Mesodermal cell (in vitro differentiated cells): ENCODE results near the gene UBE2D1.

Source experiments
- H3K27ac ChIP-seq: 2 replicates; pipeline ENCODE4 v1.7.0; 2013; ENCODE audit warnings: mild to moderate bottlenecking, low read depth, low read length, moderate library complexity; ENCODE audit not compliant: severe bottlenecking
- H3K36me3 ChIP-seq: 2 replicates; pipeline ENCODE4 v1.7.1; 2013; ENCODE audit warnings: mild to moderate bottlenecking, low read length, moderate library complexity; ENCODE audit not compliant: control insufficient read depth, insufficient read depth
- H3K4me1 ChIP-seq: one replicate; pipeline ENCODE4 v1.7.1; 2013; ENCODE audit warnings: mild to moderate bottlenecking, low read length; ENCODE audit not compliant: insufficient read depth, control insufficient read depth, poor library complexity, severe bottlenecking
- H3K4me3 ChIP-seq: 2 replicates; pipeline ENCODE4 v1.7.0; 2013; ENCODE audit warnings: low read length, control low read depth, mild to moderate bottlenecking; ENCODE audit not compliant: insufficient read depth, poor library complexity, severe bottlenecking; ENCODE audit errors: extremely low read depth
- H3K9me3 ChIP-seq: 2 replicates; pipeline ENCODE4 v1.7.1; 2013; ENCODE audit warnings: mild to moderate bottlenecking, low read length, moderate library complexity; ENCODE audit not compliant: control insufficient read depth
- WGBS, 2 experiments: methylation state at CpG; one replicate each; pipeline ENCODE4 v1.1.5; 2013; ENCODE audit warnings: missing lambda C conversion rate in 2 of 2; ENCODE audit not compliant: insufficient coverage in 2 of 2; 5-methylcytosine and 5-hydroxymethylcytosine counted together

Gene UBE2D1

DNA sequence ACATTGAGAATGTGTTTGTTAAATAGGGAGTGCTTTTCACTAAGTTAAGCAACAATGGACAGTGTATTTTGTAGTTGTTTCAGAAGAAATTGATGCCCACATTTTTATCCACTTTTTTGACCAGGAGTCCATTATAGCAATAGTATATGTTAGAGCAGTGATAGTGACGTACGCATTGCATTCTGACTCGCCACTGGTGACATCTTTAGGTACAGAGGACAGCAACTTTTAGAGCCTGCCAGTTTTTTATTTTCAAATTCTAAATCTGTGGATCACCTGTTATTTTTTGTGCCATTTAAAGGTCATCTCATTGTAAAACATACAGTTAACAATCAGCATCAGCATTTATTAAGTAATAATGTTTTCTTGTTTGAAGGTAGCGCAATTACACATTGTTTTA is 1.4 kb downstream of the UBE2D1 start:
- Histone ChIP-seq H3K27ac (no peak overlapping the region), H3K9me3 (no peaks in the 10 kb centered on the region), H3K4me1 (no peaks in the 10 kb centered on the region), H3K36me3 (peaks cover 3% of the 10 kb centered on the region), H3K4me3 (peak overlapping the region; percentile 79)
- WGBS, 2 experiments, result 80 to 100% methylated on average over 1 to 3 of the region's 4 CpGs

- peaks cover 6% of the 10 kb centered on the region for H3K36me3 ChIP-seq
- H3K4me3 ChIP-seq, result no peak overlapping the region
- no peak overlapping the region for H3K27ac ChIP-seq
- no peaks in the 10 kb centered on the region for H3K4me1 ChIP-seq
- no CpG with 5 or more reads among the region's 4 CpGs for WGBS, 2 experiments
- H3K9me3 ChIP-seq, result no peaks in the 10 kb centered on the region
Measured at GRCh38 chr10:58341422-58341821, 6.6 kb downstream of the UBE2D1 start.

DNA sequence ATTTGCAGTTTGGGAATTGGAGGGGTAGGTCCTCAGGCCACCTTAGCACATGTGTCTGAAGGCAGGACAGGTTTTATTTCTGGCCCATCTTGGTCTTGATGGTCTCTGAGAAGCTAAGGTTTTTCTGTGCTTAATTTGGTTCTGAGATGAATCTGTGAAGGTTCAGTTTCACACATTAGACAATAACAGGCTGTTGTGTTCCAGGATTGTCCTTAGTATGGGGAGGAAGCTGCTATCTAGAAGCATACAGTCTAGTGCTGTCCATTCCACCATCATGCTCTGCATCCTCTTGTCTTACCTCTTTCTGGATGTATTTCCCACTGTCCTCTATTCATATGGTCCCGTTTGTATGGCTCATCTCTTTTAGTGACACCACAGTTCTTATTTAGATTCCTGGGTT is 7.1 kb downstream of the UBE2D1 start:
- Histone ChIP-seq H3K4me1 (no peaks in the 10 kb centered on the region), H3K4me3 (no peak overlapping the region), H3K9me3 (no peaks in the 10 kb centered on the region), H3K27ac (no peak overlapping the region), H3K36me3 (peaks cover 3% of the 10 kb centered on the region)
- 100% methylated on average over 1 of the region's 1 CpG; no CpG with 5 or more reads in 1 of the 2 experiments for WGBS, 2 experiments

DNA sequence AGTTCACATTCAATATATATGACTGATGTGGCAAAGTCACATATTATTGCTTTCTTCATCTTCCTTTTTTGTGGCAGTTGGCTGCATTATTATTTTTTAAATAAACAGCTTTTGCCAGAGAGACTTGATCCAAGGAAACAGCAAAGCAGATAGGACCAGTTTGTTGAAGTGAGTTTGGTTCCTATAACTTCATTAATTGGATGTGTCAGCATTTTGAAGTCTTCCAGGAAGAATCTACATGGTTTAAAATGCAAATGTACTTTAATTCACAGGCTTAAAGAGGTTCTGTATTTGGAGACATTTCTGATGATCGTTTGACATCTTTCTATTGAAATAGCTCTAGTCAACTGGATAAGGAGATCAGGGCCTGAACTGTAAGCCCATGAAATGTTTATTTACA is 13.2 kb downstream of the UBE2D1 start:
- Histone ChIP-seq H3K4me1 (no peaks in the 10 kb centered on the region), H3K36me3 (peaks cover 3% of the 10 kb centered on the region), H3K4me3 (no peak overlapping the region), H3K9me3 (no peaks in the 10 kb centered on the region), H3K27ac (no peak overlapping the region)
- WGBS, 2 experiments, result no CpG with 5 or more reads among the region's 1 CpG

DNA sequence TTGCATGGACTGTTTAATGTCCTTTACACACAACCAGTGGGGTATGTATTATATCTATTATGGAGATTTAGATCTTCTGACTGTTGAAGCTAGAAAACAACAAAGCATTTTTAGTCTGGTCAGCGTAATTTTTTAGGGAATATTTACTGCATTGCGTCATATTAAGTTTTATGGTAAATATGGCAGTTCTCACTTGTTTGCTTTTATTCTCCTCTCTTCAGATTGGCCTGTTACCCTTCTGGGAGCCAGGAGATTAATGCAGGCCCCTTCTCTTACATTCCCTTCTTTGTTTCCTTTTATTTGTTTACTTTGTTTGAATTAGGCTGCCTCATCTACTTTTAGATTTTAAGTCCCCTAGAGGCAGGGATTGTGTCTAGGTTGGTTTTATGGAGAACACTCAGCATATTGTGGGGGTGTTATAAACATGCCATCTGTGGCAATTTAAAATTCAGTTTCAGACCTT is 13.8 kb downstream of the UBE2D1 start:
- Histone ChIP-seq H3K27ac (no peak overlapping the region), H3K4me3 (no peak overlapping the region), H3K36me3 (peaks cover 3% of the 10 kb centered on the region), H3K9me3 (no peaks in the 10 kb centered on the region), H3K4me1 (no peaks in the 10 kb centered on the region)
- WGBS, 2 experiments, result no CpG with 5 or more reads among the region's 2 CpGs

DNA sequence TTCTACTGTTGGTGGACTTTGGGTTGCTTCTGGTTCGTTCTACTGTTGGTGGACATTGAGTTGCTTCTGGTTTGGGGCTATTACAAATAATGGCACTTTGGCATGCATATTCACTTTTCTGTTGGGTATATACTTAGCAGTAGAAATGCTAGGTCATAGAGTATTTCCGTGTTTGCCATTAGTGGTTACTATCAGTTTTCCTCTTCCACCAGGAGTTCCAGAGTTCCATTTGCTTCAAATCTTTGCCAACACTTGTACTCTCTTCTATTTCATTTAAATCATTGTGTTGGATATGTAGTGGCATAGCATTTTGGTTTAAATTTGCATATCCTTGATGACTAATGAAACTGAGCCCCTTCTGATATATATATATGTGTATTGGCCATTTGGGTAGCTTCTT is 15.2 kb downstream of the UBE2D1 start:
- Histone ChIP-seq H3K27ac (no peak overlapping the region), H3K36me3 (no peaks in the 10 kb centered on the region), H3K4me3 (no peak overlapping the region), H3K9me3 (no peaks in the 10 kb centered on the region), H3K4me1 (no peaks in the 10 kb centered on the region)
- WGBS, 2 experiments, result 100% methylated on average over 1 of the region's 2 CpGs; no CpG with 5 or more reads in 1 of the 2 experiments

DNA sequence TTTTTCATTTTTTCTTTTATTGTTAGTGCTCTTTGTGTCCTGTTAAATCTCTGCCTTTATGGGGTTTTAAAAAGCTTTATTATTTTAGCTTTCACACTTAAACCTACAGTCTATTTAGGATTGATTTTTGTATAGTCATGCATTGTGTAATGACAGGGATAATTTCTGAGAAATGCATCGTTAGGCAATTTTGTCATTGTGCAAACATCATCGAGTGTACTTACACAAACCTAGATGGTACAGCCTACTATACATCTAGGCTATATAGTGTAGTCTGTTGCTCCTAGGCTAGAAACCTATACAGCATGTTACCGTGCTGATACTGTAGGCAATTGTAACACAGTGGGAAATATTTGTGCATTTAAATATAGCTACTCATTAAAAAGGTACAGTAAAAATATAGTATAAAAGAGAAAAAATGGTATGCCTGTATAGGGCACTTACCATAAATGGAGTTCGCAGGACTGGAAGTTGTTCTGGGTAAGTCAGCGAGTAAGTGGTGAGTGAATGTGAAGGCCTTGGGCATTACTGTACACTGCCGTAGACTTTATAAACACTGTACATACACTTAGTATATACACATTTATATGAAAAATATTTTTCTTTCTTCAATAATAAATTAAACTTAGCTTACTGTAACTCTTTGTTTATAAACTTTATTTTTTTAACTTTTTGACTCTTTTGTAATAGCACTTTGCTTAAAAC is 16.0 kb downstream of the UBE2D1 start:
- H3K36me3 ChIP-seq, result no peaks in the 10 kb centered on the region
- WGBS, 2 experiments, result no CpG with 5 or more reads among the region's 6 CpGs
- H3K4me1 ChIP-seq, result no peaks in the 10 kb centered on the region
- no peak overlapping the region for H3K4me3 ChIP-seq
- no peaks in the 10 kb centered on the region for H3K9me3 ChIP-seq
- H3K27ac ChIP-seq, result no peak overlapping the region

DNA sequence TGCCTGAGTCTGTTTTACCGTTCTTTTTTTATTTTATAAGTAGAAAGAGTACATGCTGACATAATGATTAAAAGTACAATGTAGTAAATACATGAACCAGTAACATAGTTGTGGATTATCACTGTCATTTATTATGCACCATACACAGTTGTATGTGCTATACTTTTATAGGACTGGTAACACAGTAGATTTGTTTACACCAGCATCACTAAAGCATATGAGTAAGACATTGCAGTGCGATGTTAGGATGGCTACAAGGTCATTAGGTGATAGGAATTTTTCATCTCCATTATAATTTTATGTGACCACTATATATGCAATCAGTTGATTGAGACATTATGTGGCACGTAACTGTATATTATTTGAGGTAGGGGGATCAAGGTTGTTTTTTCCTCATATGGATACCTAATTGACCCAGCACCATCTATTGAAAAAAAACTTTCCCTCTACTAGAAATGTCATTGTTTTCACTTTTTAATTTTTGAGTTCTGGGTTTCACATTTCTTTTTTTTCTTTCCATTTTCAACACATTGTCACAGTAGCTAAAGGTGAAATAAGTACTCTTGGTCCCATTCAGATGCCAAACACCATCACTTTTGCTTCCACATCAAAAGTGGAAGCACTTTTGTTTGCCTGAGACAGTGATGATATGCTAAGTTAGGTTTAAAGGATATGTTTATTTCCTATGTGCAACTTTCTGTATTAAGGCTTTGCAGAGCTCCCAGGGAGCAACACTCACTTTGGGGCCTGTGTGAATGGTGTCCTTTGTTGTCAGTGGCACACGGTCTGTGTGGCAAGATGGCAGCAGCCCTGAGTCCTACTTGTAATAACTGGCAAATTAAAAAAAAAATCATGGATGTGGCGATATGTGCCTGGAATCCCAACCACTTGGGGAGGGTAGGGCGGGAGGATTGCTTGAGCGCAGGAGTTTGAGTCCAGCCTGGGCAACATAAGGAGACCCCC is 17.1 kb downstream of the UBE2D1 start:
- H3K4me1 ChIP-seq, result no peaks in the 10 kb centered on the region
- 79% methylated on average over 2 of the region's 7 CpGs; no CpG with 5 or more reads in 1 of the 2 experiments for WGBS, 2 experiments
- no peaks in the 10 kb centered on the region for H3K36me3 ChIP-seq
- no peaks in the 10 kb centered on the region for H3K9me3 ChIP-seq
- no peak overlapping the region for H3K4me3 ChIP-seq
- H3K27ac ChIP-seq, result no peak overlapping the region

DNA sequence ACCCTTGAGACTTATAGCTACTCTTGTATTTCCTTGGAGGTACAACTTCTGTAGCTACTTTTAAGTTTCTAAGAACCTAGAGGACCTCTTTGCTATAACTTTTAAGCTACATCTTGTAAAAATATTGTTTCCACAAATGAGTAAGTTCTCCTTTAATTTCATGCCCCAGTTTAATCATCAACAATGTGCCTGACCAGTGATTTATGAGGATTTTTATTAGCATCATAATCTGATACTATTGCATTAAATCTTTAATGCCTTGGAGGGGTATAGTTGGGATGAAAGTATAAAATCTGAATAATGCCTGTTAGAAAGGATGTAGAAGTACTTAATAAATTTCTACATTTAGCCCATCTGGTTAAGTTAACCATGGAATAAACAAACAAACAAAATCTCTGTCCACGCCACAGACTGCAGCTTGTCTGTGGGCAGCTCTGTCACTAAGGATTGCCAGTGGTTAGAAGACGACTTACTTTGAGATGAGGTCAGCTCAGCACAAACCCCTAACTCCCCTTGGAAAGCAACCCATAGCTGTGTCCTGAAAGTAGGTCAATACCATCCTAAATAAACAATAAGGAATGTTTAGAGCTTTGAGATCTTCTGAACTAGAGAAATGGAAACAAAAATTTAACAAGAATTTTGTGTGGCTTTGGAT is 18.3 kb downstream of the UBE2D1 start:
- no peak overlapping the region for H3K27ac ChIP-seq
- 100% methylated on average over 1 of the region's 2 CpGs for WGBS, 2 experiments

GRCh38 chr10:58356756-58357155 is 21.9 kb downstream of the UBE2D1 start:
- H3K27ac ChIP-seq, result no peak overlapping the region
- WGBS, 2 experiments, result 82 to 100% methylated on average over 1 of the region's 2 CpGs
- H3K9me3 ChIP-seq, result no peaks in the 10 kb centered on the region

More for the DNA sequence above, 18.3 kb downstream of the UBE2D1 start:
- Histone ChIP-seq H3K4me3 (no peak overlapping the region), H3K4me1 (no peaks in the 10 kb centered on the region), H3K36me3 (no peaks in the 10 kb centered on the region), H3K9me3 (no peaks in the 10 kb centered on the region)

More at GRCh38 chr10:58356756-58357155, 21.9 kb downstream of the UBE2D1 start:
- Histone ChIP-seq H3K4me1 (no peaks in the 10 kb centered on the region), H3K4me3 (no peak overlapping the region), H3K36me3 (peaks cover 7% of the 10 kb centered on the region)
